Fibroblast of lung (primary cell): Measurements from ENCODE around the gene OTUB2. TPM values are rescaled to one million over a fixed set of nuclear protein-coding genes. Genes with fewer than 3 reads are reported as not detected.

Experiments used
- DNase-seq, 2 donors: peaks; one replicate each; pipeline versions ENCODE4 v3.0.0 to v3.0.0-alpha.2; 2010; ENCODE audit warnings: low read depth in 2 of 2
- H2AFZ ChIP-seq: 2 replicates; pipeline ENCODE4 v1.5.1; 2012; ENCODE audit warnings: low read length, control low read depth, inconsistent platforms
- H3K27ac ChIP-seq: 2 replicates; pipeline ENCODE4 v1.5.1; 2011; ENCODE audit warnings: low read length, control low read depth; ENCODE audit not compliant: insufficient read depth
- H3K27me3 ChIP-seq: 2 replicates; pipeline ENCODE4 v1.5.1; 2011; ENCODE audit warnings: mild to moderate bottlenecking, low read length; ENCODE audit not compliant: control insufficient read depth, insufficient read depth
- H3K36me3 ChIP-seq: 2 replicates; pipeline ENCODE4 v1.5.1; 2011; ENCODE audit warnings: low read length; ENCODE audit not compliant: control insufficient read depth, insufficient read depth
- H3K4me1 ChIP-seq: 2 replicates; pipeline ENCODE4 v1.5.1; 2011; ENCODE audit warnings: low read length; ENCODE audit not compliant: control insufficient read depth, insufficient read depth; ENCODE audit errors: extremely low read depth
- H3K4me2 ChIP-seq: 2 replicates; pipeline ENCODE4 v1.5.1; 2011; ENCODE audit warnings: low read length, control low read depth; ENCODE audit not compliant: insufficient read depth; ENCODE audit errors: extremely low read depth
- H3K4me3 ChIP-seq, 4 experiments: fragments of 200-600 bp in 1 of 4; sonication (generic) in 1 of 4; replicated peaks in 1 of 4; 2 replicates each; pipeline ENCODE4 v1.5.1; 2011 to 2016; ENCODE audit warnings: low read length in 4 of 4, low read depth in 3 of 4, mild to moderate bottlenecking in 3 of 4, control low read depth in 2 of 4, inconsistent platforms in 1 of 4, mixed read lengths in 1 of 4; ENCODE audit not compliant: insufficient read depth in 1 of 4; ENCODE audit errors: control extremely low read depth in 1 of 4
- H3K79me2 ChIP-seq: 2 replicates; pipeline ENCODE4 v1.5.1; 2012; ENCODE audit warnings: mild to moderate bottlenecking, low read length, inconsistent platforms; ENCODE audit not compliant: control insufficient read depth, insufficient read depth
- H3K9ac ChIP-seq: 2 replicates; pipeline ENCODE4 v1.5.1; 2011; ENCODE audit warnings: mild to moderate bottlenecking, low read length, control low read depth; ENCODE audit not compliant: insufficient read depth
- H3K9me3 ChIP-seq: 2 replicates; pipeline ENCODE4 v1.5.1; 2012; ENCODE audit warnings: low read depth, low read length; ENCODE audit not compliant: control insufficient read depth, insufficient read depth
- H4K20me1 ChIP-seq: 2 replicates; pipeline ENCODE4 v1.5.1; 2011; ENCODE audit warnings: low read length; ENCODE audit not compliant: control insufficient read depth, insufficient read depth; ENCODE audit errors: extremely low read depth
- EZH2 ChIP-seq: IDR thresholded peaks from 2 replicates; pipeline ENCODE4 v1.5.1; 2012; ENCODE audit warnings: low read length, control low read depth, mild to moderate bottlenecking; ENCODE audit errors: missing control alignments
- polyA plus RNA-seq, 2 donors: library from polyadenylated mRNA; depleted of rRNA in 1 of 2; stranded (reverse) in 1 of 2; unstranded in 1 of 2; fragments of >200 nt; gene quantifications; 2 replicates each; pipeline ENCODE4 v1.2.1, GENCODE V29; 2011 to 2012; ENCODE audit warnings: missing spikeins in 1 of 2
- total RNA-seq: library from RNA; depleted of rRNA; stranded (reverse); fragments of >200 nt; gene quantifications from 2 replicates; pipeline ENCODE4 v1.2.1, GENCODE V29; 2014
- TF ChIP-seq, protein P1 (sequence below), 2 donors: IDR thresholded peaks in 1 of 2; conservative IDR thresholded peaks in 1 of 2; 1 replicate in 1 of 2; 2 replicates in 1 of 2; pipeline ENCODE4 v1.5.1; 2011 to 2012; ENCODE audit warnings: low read length in 2 of 2, control low read depth in 1 of 2, inconsistent platforms in 1 of 2, low read depth in 1 of 2, mild to moderate bottlenecking in 1 of 2

OTUB2 gene
- total and polyA plus RNA-seq, 2 donors (not counting 1 experiment from before 2014, with no cell fraction given) = 1.3 to 2.3 TPM

DNA sequence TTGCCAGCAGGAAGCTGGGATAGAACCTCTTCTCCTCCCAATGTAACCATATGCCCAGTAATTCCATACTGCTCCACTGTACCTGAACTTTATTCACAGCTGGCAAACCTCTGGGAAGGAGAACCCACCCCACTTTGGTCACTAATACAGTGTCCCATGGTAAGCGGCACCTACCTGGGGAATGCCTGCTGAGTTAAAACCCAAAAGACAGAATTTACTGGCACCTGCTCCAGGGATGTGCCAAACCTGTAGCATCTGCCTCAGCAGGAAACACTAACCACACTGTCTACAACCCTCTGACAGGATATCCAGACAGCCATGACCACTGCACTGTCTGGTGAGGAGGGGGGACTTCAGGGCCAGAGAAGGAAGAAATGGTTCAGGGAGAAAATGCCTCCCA, 28.3 kb downstream of the OTUB2 start:
- Histone ChIP-seq H3K4me3 (no peak overlapping the region), H3K4me2 (no peak overlapping the region), H3K79me2 (no peaks in the 10 kb centered on the region), H2AFZ (no peak overlapping the region), H3K27ac (no peak overlapping the region), H3K4me1 (no peaks in the 10 kb centered on the region), H3K9me3 (no peaks in the 10 kb centered on the region), H4K20me1 (no peaks in the 10 kb centered on the region), H3K36me3 (peaks cover 25% of the 10 kb centered on the region), H3K27me3 (no peaks in the 10 kb centered on the region), H3K9ac (no peak overlapping the region)
- no peak for TF ChIP-seq EZH2
- TF ChIP-seq, protein P1, sequence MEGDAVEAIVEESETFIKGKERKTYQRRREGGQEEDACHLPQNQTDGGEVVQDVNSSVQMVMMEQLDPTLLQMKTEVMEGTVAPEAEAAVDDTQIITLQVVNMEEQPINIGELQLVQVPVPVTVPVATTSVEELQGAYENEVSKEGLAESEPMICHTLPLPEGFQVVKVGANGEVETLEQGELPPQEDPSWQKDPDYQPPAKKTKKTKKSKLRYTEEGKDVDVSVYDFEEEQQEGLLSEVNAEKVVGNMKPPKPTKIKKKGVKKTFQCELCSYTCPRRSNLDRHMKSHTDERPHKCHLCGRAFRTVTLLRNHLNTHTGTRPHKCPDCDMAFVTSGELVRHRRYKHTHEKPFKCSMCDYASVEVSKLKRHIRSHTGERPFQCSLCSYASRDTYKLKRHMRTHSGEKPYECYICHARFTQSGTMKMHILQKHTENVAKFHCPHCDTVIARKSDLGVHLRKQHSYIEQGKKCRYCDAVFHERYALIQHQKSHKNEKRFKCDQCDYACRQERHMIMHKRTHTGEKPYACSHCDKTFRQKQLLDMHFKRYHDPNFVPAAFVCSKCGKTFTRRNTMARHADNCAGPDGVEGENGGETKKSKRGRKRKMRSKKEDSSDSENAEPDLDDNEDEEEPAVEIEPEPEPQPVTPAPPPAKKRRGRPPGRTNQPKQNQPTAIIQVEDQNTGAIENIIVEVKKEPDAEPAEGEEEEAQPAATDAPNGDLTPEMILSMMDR (conservative IDR thresholded peaks at IDR 0.05 in 1 of 2, IDR thresholded peaks at IDR 0.05 in 1 of 2; ENCODE audit: low read depth in 1 of 2, low read length in 2 of 2) = no peak
- no peak for DNase-seq

DNA sequence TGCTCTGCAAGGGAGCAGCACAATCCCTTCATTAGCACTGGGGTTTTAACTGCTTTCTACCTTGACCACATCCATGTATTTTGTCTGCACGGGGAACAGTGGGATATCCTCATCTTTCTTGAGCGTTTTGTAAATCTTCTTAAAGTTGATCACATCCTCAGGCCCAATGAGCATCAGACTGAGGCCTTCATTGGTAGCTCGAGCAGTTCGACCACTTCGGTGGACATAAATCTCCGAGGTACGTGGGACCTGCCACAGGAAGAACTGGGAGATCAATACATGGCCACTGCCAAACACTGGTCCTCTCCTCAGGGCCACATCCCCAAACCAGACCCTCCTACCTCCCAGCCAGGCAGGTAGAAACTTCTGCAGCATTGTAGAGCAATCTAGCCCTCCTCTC, 28.8 kb downstream of the OTUB2 start:
- TF ChIP-seq, protein P1 (conservative IDR thresholded peaks at IDR 0.05 in 1 of 2, IDR thresholded peaks at IDR 0.05 in 1 of 2; ENCODE audit: low read depth in 1 of 2, low read length in 2 of 2) = no peak
- H3K27ac ChIP-seq = no peak overlapping the region
- no peaks in the 10 kb centered on the region for H3K4me1 ChIP-seq
- no peak overlapping the region for H3K4me3 ChIP-seq
- H3K79me2 ChIP-seq = no peaks in the 10 kb centered on the region
- H3K9ac ChIP-seq = no peak overlapping the region
- H2AFZ ChIP-seq = no peak overlapping the region
- no peak overlapping the region for H3K4me2 ChIP-seq
- H3K9me3 ChIP-seq = no peaks in the 10 kb centered on the region
- H3K27me3 ChIP-seq = no peaks in the 10 kb centered on the region
- peaks cover 23% of the 10 kb centered on the region for H3K36me3 ChIP-seq
- no peak for DNase-seq
- H4K20me1 ChIP-seq = no peaks in the 10 kb centered on the region

DNA sequence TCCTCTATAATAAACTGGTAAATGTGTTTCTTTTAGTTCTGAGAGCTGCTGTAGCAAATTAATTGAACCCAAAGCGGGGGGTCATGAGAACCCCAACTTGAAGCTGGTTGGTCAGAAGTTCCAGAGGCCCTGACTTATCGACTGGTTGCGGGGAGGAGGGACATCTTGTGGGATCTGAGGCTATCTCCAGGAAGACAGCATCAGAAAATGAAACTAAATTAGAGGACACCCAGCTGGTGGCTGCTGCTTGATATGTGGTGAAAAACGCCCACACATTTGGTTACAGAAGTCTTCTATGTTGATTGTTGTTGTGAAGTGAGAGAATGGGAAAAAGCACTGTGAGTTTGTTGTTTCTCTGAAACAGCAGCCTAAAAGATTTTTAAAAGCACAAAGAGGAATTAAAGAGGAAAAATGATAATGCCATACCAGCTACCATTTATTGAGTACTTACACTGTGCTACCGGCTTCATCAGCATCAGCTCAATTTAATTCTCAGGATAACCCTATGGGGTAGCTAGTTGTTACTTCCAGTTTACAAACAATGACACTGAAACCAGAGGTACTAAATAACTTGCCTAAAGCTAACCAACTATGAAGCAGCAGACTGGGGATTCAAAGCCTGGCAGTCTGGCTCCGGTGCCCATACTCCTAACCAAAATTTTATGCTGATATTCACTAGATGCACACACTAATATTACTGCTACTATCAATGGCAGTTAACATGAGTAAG, 30.6 kb downstream of the OTUB2 start:
- H3K27ac ChIP-seq = no peak overlapping the region
- no peaks in the 10 kb centered on the region for H3K4me1 ChIP-seq
- peaks cover 26% of the 10 kb centered on the region for H3K36me3 ChIP-seq
- no peak overlapping the region for H3K9ac ChIP-seq
- H3K79me2 ChIP-seq = peaks cover 4% of the 10 kb centered on the region
- no peak overlapping the region for H3K4me3 ChIP-seq
- H3K9me3 ChIP-seq = no peaks in the 10 kb centered on the region
- H3K4me2 ChIP-seq = no peak overlapping the region
- no peaks in the 10 kb centered on the region for H3K27me3 ChIP-seq
- no peak for TF ChIP-seq EZH2
- TF ChIP-seq, protein P1 (conservative IDR thresholded peaks at IDR 0.05 in 1 of 2, IDR thresholded peaks at IDR 0.05 in 1 of 2; ENCODE audit: low read depth in 1 of 2, low read length in 2 of 2) = no peak
- H2AFZ ChIP-seq = no peak overlapping the region
- no peaks in the 10 kb centered on the region for H4K20me1 ChIP-seq
- DNase-seq = peak in 1 of 2 donors; percentile 19
